ENCODE results near the gene PCYT1A. TPM values are rescaled to one million over a fixed set of nuclear protein-coding genes. Genes with fewer than 3 reads are reported as not detected.

PCYT1A gene
- total and polyA plus RNA-seq, 2 of the 13 experiments (the other 11 are each of a cell fraction or from before 2014, with no cell fraction given): 26.4 to 45.3 TPM

- TF ChIP-seq ZFP36 (IDR thresholded peaks at IDR 0.05; ENCODE audit: borderline replicate concordance, low read depth, low read length, partially characterized antibody) (no peak), CENPX (CRISPR knock-in tag; IDR thresholded peaks at IDR 0.05) (no peak), TFDP2 (CRISPR knock-in tag; IDR thresholded peaks at IDR 0.05) (no peak), MXI1 (IDR thresholded peaks at IDR 0.05; ENCODE audit: borderline replicate concordance, low read depth, low read length) (no peak), TIGD3 (CRISPR knock-in tag; IDR thresholded peaks at IDR 0.05; ENCODE audit: borderline replicate concordance) (no peak), TEAD3 (CRISPR knock-in tag; optimal IDR thresholded peaks at IDR 0.05; ENCODE audit: borderline replicate concordance) (no peak), ZSCAN21 (CRISPR knock-in tag; IDR thresholded peaks at IDR 0.05; ENCODE audit: borderline replicate concordance) (no peak), ZNF20 (CRISPR knock-in tag; IDR thresholded peaks at IDR 0.05) (no peak)
Measured at GRCh38 chr3:196238612-196239560, 48.6 kb downstream of the PCYT1A start (continued).

GRCh38 chr3:196237203-196237602 lies 50.3 kb downstream of the PCYT1A start:
- 96% methylated on average over 5 of the region's 5 CpGs for WGBS (ENCODE audit: low lambda C conversion rate)
- ATAC-seq (no peak), FAIRE-seq (no peak), DNase-seq (ENCODE audit: low spot score) (no peak)
- Histone ChIP-seq H3K4me2 (ENCODE audit: low read depth, low read length) (no peak overlapping the region), H3K9ac (ENCODE audit: insufficient read depth, low read depth, low read length) (no peak overlapping the region), H3K4me1 (ENCODE audit: insufficient read depth, low read length) (peaks cover 8% of the 10 kb centered on the region), H3K27ac (ENCODE audit: extremely low read length, insufficient read depth, low read length) (no peak overlapping the region), H3K4me3 (replicated peaks in 1 of 3; ENCODE audit: insufficient read depth in 1 of 3, low read depth in 2 of 3, low read length in 3 of 3) (no peak overlapping the region), H3K79me2 (ENCODE audit: insufficient read depth, low read length) (no peaks in the 10 kb centered on the region), H3K9me3 (ENCODE audit: low read length) (no peaks in the 10 kb centered on the region), H4K20me1 (ENCODE audit: insufficient read depth, low read length) (no peaks in the 10 kb centered on the region), H3K27me3 (ENCODE audit: control insufficient read depth in 1 of 2, insufficient read depth in 2 of 2, low read length in 2 of 2) (no peaks in the 10 kb centered on the region), H2AFZ (ENCODE audit: low read length) (no peak overlapping the region), H3K36me3 (replicated peaks in 1 of 2; ENCODE audit: control insufficient read depth in 1 of 2, insufficient read depth in 2 of 2, low read length in 2 of 2) (peaks cover 4 to 41% of the 10 kb centered on the region in 2 experiments)
- CTCF ChIA-PET (ENCODE audit: low intra/inter-chr PET ratio, low total read pairs): no interaction called here
- no TSS peak for BruUV-seq (replicated peaks)
- in situ Hi-C loops (cut with HindIII; ENCODE audit: extremely low pct_ligation_motif_present, low pct_unique_long_range_greater_than_20kb) (no loop called here), intact Hi-C loops (cut with micrococcal nuclease; ENCODE audit: unreplicated experiment) (no loop called here)
- no peak for TF ChIP-seq EEA1 (CRISPR knock-in tag; IDR thresholded peaks at IDR 0.05; ENCODE audit: borderline replicate concordance)
- POLR2A ChIA-PET: no interaction called here
